Measurements from ENCODE around the gene SPOP.

- TF ChIP-seq POLR2A (IDR thresholded peaks at IDR 0.05) (no peak), CTCF (IDR thresholded peaks at IDR 0.05) (no peak), EP300 (IDR thresholded peaks at IDR 0.05) (peak; percentile 23)
Observed at GRCh38 chr17:49691086-49691676, 13.3 kb upstream of the SPOP start.

Data from ovary (tissue), 3 donors.